Upper lobe of right lung (tissue), 1 donor: ENCODE measurements around the gene SREBF1. TPM values are rescaled to one million over a fixed set of nuclear protein-coding genes. Genes with fewer than 3 reads are reported as not detected.

ENCODE experiments used
- ATAC-seq: fragments of 200-7000 bp; cut with Tn5 transposase; one replicate; pipeline ENCODE4 v1.9.1; 2020; ENCODE audit warnings: mild to moderate bottlenecking, moderate library complexity
- DNase-seq: peaks from one replicate; pipeline ENCODE4 v3.0.0-alpha.2; 2020
- H3K27ac ChIP-seq: fragments of 200-600 bp; one replicate; pipeline ENCODE4 v1.8.0; 2022
- H3K27me3 ChIP-seq: fragments of 200-600 bp; one replicate; pipeline ENCODE4 v1.8.0; 2022; ENCODE audit warnings: mild to moderate bottlenecking
- H3K36me3 ChIP-seq: fragments of 200-600 bp; one replicate; pipeline ENCODE4 v1.8.0; 2022
- H3K4me1 ChIP-seq: fragments of 200-600 bp; one replicate; pipeline ENCODE4 v1.8.0; 2022
- H3K4me3 ChIP-seq: fragments of 200-600 bp; one replicate; pipeline ENCODE4 v1.8.0; 2022; ENCODE audit warnings: mild to moderate bottlenecking
- H3K9me3 ChIP-seq: fragments of 200-600 bp; one replicate; pipeline ENCODE4 v1.8.0; 2022
- CTCF ChIP-seq: fragments of 200-600 bp; IDR thresholded peaks from one replicate; pipeline ENCODE4 v1.8.0; 2022; ENCODE audit warnings: antibody characterized with exemption
- intact Hi-C: fragments of 100-400 bp; cut with DNase I; formaldehyde crosslinking; loops from one replicate; pipeline ENCODE4 v1.11.0; 2022
- total RNA-seq: library from RNA; stranded (reverse); fragmentation: NEBNext Ultra II Directional; extraction: Animal tissue kit (Norgen Biotek cat#: 25700); gene quantifications from one replicate; pipeline ENCODE4 v1.2.1, GENCODE V29; 2021
- donor health status: DM: no; HTN: yes; CAD: no; lungs with severe emphysema.

The SREBF1 gene
- total RNA-seq, 1 donor from 2014 or later, result 80.8 TPM

- peaks cover 69% of the 10 kb centered on the region for H3K36me3 ChIP-seq
- ATAC-seq (no peak), DNase-seq (no peak)
- H3K4me1 ChIP-seq, result peaks cover 33% of the 10 kb centered on the region
- H3K27me3 ChIP-seq, result no peaks in the 10 kb centered on the region
- H3K9me3 ChIP-seq, result no peaks in the 10 kb centered on the region
- intact Hi-C loops, result loop anchor here (10.0 kb wide), 1 partner anchor 98 kb away; no protein-coding TSS in a partner anchor
- no peak overlapping the region for H3K27ac ChIP-seq
- TF ChIP-seq CTCF, result no peak
- H3K4me3 ChIP-seq, result no peak overlapping the region
Measured at GRCh38 chr17:17816240-17816814, 20.5 kb downstream of the SREBF1 start.

- no peak for ATAC-seq
- TF ChIP-seq CTCF, result no peak
- H3K36me3 ChIP-seq, result peaks cover 69% of the 10 kb centered on the region
- no peak overlapping the region for H3K27ac ChIP-seq
- H3K27me3 ChIP-seq, result no peaks in the 10 kb centered on the region
- no peaks in the 10 kb centered on the region for H3K9me3 ChIP-seq
- H3K4me1 ChIP-seq, result peaks cover 30% of the 10 kb centered on the region
- H3K4me3 ChIP-seq, result no peak overlapping the region
- intact Hi-C loops, result loop anchor here (10.0 kb wide), 1 partner anchor 99 kb away; no protein-coding TSS in a partner anchor
- DNase-seq, result no peak
Measured at GRCh38 chr17:17815436-17816200, 21.2 kb downstream of the SREBF1 start.

- peaks cover 69% of the 10 kb centered on the region for H3K36me3 ChIP-seq
- DNase-seq, result no peak
- H3K27me3 ChIP-seq, result no peaks in the 10 kb centered on the region
- H3K9me3 ChIP-seq, result no peaks in the 10 kb centered on the region
- ATAC-seq, result no peak
- no peak for TF ChIP-seq CTCF
- intact Hi-C loops, result loop anchor here (10.0 kb wide), 1 partner anchor 100 kb away; no protein-coding TSS in a partner anchor
- H3K27ac ChIP-seq, result no peak overlapping the region
- H3K4me1 ChIP-seq, result peaks cover 24% of the 10 kb centered on the region
- H3K4me3 ChIP-seq, result no peak overlapping the region
Measured at GRCh38 chr17:17815062-17815406, 21.8 kb downstream of the SREBF1 start.

GRCh38 chr17:17814162-17815061 is 22.4 kb downstream of the SREBF1 start:
- TF ChIP-seq CTCF, result no peak
- ATAC-seq (no peak), DNase-seq (no peak)
- Histone ChIP-seq H3K4me3 (no peak overlapping the region), H3K36me3 (peaks cover 63% of the 10 kb centered on the region), H3K9me3 (no peaks in the 10 kb centered on the region), H3K27ac (no peak overlapping the region), H3K4me1 (peaks cover 18% of the 10 kb centered on the region), H3K27me3 (no peaks in the 10 kb centered on the region)
- intact Hi-C loops, result loop anchor here (5.0 to 10.0 kb wide), 2 partner anchors 43 to 100 kb away; no protein-coding TSS in a partner anchor

- intact Hi-C loops, result loop anchor here (5.0 to 10.0 kb wide), 2 partner anchors 44 to 101 kb away; no protein-coding TSS in a partner anchor
- H3K27ac ChIP-seq, result no peak overlapping the region
- H3K4me3 ChIP-seq, result no peak overlapping the region
- ATAC-seq (no peak), DNase-seq (no peak)
- no peak for TF ChIP-seq CTCF
- peaks cover 56% of the 10 kb centered on the region for H3K36me3 ChIP-seq
- no peaks in the 10 kb centered on the region for H3K27me3 ChIP-seq
- H3K9me3 ChIP-seq, result no peaks in the 10 kb centered on the region
- H3K4me1 ChIP-seq, result peaks cover 12% of the 10 kb centered on the region
Measured at GRCh38 chr17:17813725-17814095, 23.1 kb downstream of the SREBF1 start.
